CD4-positive, alpha-beta T cell treated with Interleukin-21 for 1 hour (primary cell): ENCODE measurements around the gene DGKD.

Experiments used
- DNase-seq: peaks from one replicate; pipeline ENCODE4 v3.0.0-alpha.2; 2020

The DGKD gene

GRCh38 chr2:233448575-233448974 is 94.3 kb downstream of the DGKD start:
- DNase-seq: no peak

- no peak for DNase-seq
Observed at GRCh38 chr2:233449081-233449901, 95.0 kb downstream of the DGKD start.

DNA sequence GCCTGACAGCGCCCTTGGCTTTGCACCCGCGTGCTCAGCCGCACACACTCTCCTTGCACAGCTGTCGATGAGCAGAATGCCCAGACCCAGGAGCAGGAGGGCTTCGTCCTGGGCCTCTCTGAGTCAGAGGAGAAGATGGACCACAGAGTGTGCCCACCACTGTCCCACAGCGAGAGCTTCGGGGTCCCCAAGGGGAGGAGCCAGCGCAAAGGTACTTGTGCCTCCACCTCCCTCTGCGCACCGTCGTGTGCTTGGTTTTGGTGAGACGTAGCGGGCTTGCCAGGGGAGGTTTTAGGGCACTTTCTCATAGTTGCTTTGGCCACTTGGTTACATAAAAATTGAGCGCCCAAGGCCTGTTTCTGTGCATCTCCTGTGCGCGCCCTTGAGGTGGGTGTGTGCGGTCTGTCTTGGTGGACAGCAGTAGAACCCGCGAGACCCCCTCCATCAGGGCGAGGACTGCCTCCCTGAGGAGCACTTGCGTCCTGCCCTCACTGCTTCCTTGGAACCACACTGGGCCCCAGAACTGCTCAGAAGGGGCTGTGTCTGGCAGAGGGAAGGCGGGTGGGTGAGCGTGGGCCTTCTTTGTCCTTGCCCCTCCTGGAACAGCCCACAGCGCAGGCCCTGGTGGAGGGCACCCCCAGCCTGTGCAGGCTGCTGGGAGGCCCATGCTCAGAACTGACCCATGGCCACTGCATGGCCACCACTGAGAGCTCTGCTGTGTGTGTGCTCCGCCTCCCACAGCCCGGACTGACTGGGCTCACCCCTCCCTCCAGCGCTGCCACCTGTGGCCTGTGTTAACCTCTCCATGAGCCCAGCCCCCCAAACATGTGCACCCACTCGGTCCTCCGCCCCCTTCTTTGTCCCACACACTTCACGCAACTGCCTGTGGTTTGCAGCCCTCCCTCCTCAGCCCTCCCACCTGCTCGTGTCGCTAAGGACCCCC is 95.9 kb downstream of the DGKD start:
- DNase-seq: no peak

GRCh38 chr2:233450864-233451575 is 96.7 kb downstream of the DGKD start:
- DNase-seq: no peak

- DNase-seq: no peak
Observed at GRCh38 chr2:233451950-233452349, 97.7 kb downstream of the DGKD start.

DNA sequence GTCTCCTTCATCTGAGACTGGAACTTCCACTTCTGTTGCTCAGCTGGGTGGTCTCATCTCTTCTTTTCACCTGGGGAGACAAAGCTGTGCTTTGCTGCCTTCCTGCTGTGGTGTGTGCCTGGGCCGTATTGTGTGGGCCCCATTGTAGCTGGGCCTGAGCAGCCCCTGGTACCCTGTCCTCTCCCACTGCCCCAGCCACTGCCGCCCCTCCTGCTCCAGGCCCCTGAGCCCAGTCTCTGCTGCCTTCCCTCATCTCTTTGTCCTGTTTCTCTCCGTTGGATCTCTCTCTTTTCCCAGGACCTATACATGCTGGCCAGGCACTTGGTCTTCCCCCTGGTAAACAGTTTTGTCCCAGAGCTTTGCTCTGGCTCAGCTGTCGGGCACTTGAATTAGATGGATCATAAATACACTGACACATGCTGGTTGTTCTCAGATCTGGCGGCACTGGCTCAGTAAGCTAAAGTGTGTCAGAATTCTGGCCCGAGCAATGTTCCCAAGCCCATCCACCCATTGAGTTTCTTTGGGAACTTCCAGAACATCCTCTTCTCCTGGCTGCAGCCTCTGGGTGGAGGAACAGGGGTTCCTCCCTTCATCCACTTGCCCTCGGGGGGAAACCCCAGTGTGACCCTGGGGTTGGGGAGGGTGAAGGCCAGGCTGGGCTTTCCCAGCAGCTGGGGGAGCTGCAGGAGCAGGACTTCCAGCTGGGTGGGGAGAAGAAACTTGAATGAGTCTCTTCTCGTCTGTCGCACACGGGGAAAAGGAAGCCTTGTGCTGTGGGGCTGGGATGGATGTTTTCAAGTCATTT is 99.0 kb downstream of the DGKD start:
- no peak for DNase-seq

- DNase-seq: no peak
Observed at GRCh38 chr2:233453916-233454315, 99.6 kb downstream of the DGKD start.

GRCh38 chr2:233455006-233455405 is 100.7 kb downstream of the DGKD start:
- DNase-seq: no peak

- DNase-seq: no peak
Observed at GRCh38 chr2:233455491-233455890, 101.2 kb downstream of the DGKD start.

DNA sequence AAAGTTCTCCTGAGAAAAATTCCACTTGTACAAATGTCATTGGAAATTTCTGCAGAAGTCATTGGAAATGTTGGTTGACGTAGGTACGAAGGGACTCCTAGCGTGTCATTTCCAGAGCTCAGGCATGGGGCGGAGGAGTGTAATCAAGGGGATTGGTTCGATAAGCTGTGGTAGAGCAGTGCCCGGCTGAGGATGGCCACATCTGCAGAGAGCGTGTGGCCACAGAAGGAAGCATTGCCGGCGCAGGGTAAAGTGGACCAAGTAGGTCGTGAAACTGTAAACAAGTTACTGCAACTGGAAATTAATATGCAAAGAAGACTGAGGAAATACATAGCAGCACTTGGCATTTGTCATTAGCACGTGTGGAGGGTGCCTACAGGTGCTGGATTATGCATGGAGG is 101.8 kb downstream of the DGKD start:
- no peak for DNase-seq

DNA sequence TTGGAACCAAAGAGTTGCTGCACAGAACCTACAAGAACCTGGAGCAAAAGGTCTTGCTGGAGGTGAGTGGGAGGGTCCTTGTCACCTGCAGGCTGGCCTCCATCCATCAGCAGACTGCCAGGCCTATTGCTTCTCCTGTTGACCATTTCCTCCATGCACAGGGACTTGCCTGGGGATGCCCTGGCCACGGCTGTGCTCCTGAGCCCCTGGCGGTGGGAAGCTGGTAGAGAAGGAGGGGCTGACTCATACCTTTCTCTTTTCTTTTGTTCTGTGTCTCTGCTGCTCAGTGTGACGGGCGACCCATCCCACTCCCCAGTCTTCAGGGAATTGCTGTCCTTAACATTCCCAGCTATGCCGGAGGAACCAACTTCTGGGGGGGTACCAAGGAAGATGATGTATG is 102.6 kb downstream of the DGKD start:
- DNase-seq: no peak

DNA sequence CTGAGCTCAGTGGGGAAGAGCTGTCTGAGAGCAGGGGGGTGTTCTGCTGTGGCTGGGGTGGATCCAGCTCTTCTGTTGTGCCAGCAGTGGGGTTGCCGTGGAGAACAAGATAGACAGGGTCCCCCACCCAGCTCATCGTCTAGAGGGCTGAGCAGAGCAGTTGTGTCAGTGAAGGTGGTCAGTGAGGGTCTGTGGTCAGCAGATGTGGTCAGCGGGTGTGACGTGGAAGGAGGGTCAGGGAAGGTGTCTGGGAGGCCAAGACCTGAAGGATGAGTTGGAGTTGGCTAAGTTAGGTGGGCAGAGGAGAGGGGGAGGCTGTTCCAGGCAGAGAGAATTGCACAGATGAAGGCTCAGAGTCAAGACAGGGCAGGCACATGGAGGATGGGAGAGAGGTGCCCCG is 103.1 kb downstream of the DGKD start:
- DNase-seq: no peak

GRCh38 chr2:233458031-233458610 is 103.8 kb downstream of the DGKD start:
- no peak for DNase-seq

- DNase-seq: no peak
Observed at GRCh38 chr2:233458826-233459225, 104.5 kb downstream of the DGKD start.

DNA sequence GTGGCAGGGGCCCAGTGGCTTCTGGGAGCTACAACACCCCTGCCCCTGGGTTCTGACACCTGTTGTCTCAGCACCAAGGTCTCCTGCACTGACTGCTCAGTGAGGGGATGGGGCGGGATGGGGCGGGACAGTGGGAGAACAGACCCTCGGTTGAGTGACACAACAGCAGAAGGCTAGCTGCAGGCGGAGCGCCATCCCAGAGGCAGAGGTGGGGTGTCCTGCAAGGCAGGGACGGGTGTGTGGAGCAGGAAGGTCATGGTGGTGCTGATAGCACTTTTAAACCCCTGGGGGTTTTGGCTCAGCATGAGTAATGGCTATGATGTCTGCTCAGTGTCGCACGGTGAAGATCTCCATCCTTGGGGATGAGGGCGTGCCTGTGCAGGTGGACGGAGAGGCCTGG is 105.1 kb downstream of the DGKD start:
- no peak for DNase-seq

- DNase-seq: no peak
Observed at GRCh38 chr2:233460726-233461441, 106.6 kb downstream of the DGKD start.

- no peak for DNase-seq
Observed at GRCh38 chr2:233461481-233461891, 107.2 kb downstream of the DGKD start.

- no peak for DNase-seq
Observed at GRCh38 chr2:233462202-233462785, 108.0 kb downstream of the DGKD start.

DNA sequence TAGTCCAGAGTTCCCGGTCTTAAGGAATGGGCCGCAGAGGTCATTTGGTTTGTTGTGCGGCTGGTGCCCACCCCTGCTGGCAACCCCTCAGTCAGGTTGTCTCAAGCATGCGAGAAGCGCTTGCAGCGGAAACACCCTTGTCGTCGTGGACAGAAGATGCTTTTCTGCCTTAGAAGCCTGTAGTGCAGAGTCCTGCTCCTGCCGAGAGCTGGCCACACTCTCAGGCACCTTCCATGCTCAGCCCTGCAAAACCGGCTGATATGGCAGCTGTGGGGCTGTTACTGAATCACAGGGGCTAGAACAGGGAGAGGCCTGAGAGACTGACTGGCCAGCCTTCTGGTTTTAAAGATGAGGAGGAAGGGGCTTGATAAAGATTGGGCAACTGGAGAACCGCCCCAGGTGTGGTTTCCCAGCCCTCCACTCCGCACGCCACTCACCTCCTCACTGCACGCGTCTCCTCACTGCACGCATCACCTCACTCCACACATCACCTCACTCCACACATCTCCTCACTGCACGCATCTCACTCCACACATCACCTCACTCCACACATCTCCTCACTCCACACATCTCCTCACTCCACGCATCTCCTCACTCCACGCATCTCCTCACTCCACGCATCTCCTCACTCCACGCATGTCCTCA is 108.7 kb downstream of the DGKD start:
- no peak for DNase-seq

DNA sequence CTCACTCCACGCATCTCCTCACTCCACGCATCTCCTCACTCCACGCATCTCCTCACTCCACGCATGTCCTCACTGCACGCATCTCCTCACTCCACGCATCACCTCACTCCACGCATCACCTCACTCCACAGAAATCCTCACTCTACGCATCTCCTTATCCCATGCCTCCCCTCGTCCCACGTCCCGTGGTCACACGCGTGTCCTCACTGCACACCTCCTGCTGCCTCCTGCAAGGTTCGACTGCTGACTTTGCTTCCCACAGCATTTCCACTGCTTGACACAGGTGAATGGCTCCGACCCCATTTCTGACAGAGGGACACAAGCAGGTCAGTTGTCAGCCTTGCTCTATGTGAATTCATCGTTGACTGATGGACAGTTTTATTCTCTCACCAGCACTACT is 109.3 kb downstream of the DGKD start:
- DNase-seq: no peak
